Measurements from ENCODE around the gene SORCS2.

Gene SORCS2

DNA sequence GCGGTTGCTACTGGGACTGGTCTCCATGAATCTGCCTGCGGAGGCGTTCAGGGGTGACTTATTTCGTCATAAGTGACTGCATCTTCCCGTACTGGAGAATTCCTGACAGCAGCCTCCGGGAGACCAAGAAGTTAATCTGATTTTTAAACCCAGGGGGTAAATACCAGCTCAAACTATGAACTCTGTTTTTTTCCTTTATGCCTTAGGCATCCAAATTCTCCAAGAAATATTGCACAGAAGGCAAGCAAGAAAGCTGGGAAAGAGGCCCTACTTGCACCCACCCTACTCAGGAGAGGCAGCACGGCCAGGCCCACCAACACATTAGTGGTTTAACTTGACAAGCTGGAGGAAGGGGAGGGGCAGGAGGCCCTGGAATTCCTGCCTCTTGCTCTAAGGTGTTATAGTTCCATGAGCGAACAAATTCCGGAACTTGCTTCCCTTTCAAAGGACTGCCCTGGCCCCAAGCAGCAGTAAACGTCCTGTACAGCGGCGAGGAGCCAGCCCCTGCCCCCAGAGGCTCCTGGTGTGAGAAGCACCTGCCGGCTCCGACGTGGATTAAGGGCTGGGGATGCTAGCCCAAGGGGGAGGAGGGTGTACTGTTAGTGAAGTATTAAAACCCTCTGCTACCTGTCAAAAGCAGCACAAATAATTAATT is 570.2 kb downstream of the SORCS2 start:
- DNase-seq = no peak

DNA sequence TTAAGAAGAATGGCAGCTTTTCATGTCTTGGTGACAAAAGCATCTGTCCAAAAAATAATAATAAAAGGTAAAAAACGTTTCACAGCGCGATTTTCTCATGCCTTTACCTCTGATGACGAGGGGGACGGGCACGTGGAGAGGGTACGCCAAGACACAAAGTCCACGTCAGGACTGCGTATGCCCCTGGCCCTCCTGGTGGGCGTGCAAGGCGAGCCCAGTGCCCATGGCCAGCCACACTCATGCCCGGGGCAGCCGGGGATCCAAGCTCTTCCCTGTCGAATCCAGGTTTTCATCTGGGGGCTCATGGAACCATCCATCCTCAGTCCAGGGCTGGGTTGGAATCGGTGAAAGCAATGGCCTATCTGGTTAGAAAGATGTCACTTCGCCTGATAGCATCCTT is 570.8 kb downstream of the SORCS2 start:
- no peak for DNase-seq

DNA sequence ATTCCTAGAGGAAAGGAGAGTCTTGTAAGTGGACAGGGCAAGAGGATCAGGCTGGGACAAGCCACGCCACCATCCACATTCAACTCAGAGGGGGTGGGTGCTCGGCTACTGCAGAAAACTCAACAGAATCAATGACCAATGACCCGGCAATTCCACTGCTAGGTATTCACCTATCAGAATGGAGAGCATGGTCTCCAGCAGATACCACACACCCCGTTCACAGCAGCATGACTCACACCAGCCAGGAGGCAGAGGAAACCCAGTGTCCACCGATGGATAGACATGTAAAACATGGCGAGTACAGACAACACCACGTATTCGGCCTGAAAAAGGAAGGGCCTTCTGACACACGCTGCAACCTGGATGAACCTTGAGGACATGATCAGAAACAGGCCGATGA is 571.5 kb downstream of the SORCS2 start:
- DNase-seq = no peak

DNA sequence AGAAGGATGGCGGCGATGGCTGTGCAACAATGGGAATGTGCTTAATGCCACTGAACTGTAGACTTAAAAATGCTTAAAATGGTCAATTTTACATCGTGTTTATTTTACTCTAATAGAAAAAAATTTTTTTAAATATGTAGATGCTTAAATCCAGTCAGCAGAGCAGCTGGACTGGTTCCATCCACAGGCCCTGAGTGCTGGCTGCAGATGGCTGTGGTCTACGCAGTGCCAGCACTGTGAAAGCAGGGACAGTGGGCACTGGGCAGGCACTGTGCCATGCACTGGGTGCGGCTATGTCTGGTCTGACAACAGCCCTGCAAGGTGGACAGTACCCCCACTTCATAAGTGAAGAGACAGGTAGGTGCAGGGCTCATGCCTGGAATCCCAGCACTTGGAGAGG is 572.1 kb downstream of the SORCS2 start:
- DNase-seq = no peak

DNA sequence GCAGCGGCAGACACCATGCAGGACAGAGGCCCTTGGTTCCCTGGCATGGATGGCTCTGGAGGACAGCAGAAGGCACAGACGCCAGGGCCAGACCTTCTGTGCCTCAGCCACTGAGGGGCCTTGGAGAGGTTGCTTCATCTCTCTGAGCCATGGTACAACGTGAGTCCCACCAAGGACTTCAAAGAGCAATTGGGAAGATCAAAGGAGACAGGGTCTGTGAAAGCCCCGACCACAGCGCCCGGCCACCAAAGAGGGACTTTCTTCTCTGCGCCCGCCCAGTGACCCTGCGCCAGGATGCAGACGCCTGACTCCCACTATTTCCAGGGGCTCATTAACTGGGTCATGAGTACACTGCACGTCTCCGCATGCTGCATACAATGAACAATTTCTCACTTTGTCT is 573.3 kb downstream of the SORCS2 start:
- DNase-seq = no peak

DNA sequence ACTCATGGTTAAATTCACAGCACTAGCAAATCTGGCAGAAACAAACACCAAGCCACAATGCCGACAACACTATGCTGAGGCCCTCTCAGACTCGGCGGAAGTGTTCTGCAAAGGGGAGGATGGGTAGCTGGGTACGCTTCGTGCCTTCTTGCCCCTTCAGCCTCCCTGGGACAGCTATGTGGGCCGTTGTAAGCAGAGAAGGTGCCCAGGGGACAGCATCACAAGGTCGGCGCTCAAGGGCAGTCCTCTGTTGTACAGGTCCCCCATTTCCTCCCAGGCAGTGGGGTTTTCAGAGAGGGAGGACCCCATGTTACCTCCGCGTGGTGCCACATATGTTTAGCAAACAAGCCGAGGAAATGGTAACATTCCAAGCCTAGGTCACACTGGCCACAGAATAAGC is 573.7 kb downstream of the SORCS2 start:
- no peak for DNase-seq

DNA sequence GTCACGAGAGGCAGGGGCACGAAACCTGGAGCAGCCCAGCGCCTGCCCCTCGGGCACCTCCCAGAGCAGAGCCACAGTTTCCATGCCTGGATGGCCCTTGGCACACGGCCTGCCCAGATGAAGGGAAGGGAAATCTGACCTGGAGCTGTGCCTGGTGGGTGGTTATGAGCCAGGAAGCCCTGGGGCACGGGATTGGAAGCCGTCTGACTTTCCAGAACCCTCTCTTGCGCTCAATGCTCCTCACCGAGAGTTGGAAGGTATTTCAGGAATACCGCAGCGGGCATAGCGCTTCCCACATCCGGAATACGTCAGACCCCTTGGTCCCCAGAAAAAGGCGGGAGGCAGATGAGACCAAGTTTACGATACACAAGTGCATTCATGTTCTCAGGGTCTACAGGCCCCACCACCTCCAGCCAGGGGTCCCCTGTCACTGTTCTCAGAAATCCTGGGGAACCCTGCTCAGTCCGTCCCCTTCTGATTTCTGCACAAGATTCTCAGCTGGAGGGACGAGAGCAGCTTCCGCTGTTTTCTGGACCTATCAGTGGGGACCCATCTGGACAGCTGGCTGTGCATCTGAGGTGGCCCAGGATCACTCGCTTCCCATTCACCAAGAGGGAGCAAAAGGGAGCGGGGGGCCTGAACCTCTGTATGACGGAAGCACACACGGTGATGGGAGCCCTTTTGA is 574.5 kb downstream of the SORCS2 start:
- DNase-seq = no peak

DNA sequence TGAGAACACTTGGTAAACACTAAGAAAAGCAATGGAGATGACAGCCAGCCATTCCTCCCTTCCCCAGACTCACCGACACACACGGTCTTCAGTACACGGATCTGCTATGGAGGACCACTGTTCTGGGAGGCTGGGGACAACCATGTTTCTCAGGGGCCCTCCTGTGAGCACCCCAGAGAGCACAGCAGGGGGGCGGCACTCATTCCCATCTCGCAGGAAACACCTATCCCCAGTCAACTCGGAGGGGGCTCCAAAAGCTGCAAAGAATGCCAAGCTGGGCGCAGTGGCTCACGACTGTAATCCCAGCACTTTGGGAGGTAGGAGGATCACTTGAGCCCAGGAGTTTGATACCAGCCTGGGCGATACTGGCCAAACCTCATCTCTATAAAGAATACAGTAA is 575.2 kb downstream of the SORCS2 start:
- no peak for DNase-seq

DNA sequence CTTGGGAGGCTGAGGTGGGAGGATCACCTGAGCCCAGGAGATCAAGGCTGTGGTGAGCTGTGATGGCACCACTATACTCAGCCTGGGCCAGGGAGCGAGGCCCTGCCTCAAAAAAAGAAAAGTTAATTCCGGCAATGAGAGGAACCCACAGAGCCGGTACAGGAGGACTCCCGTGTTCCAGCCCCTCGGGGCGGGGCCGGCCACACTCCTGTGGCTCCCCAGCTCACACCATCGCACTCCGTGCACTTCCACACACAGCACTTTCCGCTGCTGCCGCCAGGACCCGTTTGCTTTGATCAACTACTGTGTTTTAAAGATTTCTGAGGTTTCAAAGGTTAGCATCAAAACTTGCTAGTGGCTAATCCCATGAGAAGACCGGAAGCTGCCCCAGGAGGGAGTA is 575.6 kb downstream of the SORCS2 start:
- DNase-seq = no peak

DNA sequence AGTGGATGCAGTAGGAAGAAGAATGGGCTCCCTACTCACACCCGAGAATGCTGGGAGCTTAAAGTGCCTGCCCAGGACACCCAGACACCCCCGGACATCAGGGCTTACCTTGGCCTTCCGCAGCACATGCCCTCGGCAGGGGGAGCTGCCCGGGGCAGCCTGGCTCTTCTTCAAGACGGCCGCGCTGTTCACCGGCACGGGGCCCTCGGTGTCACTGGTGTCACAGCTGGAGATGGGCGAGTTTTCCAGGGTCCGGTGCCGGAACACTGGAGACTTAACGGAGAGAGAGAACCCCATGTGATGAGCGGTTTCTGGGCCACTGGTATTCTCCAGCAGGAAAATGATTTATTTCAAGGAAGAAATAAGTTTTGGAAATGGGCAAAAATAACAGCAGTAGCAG is 576.4 kb downstream of the SORCS2 start:
- no peak for DNase-seq

DNA sequence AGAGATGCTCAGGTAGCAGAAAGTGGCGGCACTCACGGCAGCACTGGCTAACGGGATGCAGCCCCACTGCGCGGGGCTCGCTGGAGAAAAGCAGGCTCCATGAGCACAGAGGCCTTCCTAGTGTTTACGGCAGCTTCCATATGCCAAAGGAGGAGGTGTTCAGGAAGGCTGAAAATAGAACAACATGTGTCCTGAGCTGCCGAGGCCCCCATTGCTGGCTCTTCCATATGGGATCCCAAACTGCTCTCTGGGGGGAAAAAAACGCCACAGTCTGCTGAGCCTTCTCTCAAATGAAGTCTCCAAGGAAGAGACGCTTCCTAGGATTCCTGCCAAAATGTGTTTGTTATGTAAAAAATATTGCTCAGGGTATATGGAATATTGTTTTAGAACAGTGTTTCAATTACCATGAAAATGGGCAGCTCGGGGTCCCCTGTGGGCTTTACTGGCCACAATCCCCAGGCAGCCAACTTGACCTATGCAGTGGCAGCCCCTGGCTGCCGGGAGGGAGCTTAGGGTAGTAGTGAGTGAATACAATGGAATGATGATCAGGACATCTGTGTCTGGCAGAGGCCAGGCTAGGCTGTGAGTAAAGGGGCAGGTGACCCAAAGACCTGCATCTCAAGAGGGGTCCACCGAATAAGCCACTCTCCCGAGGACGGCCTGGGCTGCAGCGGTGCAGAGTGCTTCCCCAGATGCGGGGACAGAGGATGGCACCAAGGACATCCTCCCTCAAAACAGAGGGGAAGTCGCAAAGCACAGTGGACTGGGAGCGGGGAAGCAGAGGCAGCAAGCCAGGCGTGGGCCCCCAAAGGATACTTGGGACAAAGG is 577.3 kb downstream of the SORCS2 start:
- no peak for DNase-seq

DNA sequence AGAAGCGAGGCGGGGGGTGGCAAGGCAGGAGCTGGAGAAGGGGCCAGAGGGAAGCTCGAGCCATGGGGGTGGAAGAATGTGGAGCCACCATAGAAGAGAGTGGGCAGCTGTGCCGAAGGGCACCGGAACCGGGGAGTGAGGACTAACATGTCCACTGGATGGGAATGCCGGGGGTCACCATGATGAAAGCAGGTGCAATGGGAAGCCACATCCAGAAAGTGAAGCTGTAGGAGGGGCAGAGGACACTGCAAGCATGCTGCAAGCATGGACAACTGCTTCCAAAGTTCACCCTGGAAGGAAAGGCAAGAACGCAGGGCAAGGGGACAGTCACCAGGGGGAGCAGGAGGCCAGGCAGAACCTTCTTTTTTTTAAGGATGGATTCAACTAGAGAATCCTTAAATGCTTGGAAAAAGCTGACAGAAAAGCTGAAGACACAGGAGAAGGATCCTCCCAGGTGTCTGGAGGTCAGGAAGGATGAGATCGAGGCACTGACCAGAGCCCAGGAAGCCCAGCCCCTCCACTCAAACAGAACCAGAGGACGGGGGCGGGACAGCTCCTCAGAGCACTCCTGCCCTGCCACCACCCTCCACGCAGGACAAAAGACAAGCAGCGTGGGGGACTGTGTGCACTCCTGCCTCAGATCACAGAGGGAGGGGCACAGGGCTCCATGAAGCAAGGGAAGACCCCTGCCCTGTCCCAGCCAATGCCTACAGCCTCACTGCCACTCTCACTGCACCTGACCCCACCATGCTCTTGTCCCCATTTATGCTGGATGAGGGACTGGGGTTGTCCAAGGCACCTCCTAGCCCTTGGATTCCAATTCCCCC is 578.1 kb downstream of the SORCS2 start:
- no peak for DNase-seq

DNA sequence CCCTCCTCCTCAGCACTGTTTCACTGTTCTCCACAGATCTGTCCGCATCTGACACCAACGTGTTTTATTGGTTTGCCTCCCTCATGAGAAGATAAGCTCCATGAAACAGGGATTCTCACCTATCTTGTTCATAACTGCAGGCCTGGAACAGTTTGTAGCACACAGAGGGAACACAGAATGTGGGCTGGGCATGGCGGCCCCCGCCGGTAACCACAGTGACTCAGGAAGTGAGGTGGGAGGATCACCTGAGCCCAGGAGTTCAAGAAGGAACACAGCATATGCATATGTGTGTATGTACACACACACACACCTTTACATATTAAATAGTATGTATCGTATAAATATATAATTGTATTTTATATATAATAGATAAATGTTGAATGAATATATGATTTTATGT is 578.7 kb downstream of the SORCS2 start:
- no peak for DNase-seq

DNA sequence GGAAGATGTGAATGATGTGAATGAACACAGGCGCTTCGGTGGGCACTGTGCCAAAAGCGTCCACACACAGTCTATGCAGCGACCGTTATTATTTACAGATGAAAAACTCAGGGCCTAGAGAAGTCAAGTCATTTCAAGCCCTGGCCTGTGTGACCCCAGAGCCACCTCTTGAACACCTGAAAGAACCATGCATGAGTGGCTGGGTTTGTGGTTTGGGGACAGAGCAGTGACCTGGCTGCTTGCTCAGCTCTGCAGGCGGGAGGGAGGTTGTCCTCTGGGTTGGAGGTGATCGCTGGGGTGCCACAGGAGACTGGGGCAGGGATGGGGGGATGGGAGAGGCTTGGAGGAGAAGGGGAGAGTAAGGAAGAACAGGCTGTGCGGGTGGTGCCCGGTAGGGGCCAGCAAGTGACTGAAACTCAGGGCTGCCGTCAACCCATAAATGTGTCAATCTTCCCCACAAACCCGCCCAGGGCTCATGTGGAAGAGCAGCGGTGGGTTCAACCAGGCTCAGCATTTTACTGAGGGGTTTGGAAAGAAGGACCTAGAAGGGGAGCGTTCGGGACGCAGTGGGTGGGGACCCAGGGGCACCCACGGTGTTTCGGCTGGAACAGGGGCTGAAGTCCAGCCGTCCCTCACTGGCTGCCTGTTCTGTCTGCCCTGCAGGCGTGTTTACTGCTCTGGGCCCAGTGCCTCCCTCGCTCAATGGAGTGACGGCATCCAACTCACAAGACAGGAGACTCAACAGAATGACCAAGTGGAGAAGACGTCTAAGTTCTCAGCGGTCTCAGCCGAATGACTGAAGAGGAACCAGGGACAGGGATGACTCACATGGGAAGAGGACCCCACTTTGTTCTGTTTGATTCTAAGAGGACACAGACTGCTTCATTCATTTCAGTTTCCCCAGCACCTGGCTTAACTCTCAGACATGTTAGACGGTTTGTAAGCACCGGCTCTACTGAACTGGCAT is 579.5 kb downstream of the SORCS2 start:
- no peak for DNase-seq

DNA sequence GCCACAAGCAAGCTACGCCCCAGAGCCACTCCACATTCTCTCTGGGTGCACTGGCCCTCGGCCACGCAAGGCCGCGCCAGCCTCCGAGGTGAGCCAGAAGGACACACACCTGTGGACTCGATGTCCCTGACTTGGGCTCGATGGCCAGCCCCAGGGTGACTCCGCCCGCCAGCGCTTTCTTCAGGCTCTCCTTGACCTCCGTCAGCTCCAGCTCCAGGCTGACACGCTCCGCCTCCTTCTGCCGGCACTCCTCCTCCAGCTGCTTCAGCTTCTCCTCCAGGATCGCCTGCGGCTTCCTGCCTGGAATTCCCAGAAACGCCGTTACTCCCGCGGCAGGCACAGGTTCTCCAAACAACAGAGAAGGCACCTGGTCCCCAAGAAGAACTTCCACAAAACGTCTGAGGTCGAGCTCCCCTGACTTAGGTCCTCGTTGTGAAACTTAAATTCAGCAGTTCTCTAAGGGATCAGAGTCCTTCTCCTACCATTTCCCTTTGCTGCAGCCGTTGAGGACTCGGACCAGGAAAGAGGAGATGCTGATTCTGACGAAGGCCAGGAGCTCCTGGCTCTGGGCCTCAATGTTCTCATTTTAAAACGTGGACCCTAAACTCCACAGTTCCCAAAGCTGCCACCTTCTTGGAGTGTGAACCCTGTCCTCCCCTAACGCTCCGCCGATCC is 580.5 kb downstream of the SORCS2 start:
- DNase-seq = no peak

DNA sequence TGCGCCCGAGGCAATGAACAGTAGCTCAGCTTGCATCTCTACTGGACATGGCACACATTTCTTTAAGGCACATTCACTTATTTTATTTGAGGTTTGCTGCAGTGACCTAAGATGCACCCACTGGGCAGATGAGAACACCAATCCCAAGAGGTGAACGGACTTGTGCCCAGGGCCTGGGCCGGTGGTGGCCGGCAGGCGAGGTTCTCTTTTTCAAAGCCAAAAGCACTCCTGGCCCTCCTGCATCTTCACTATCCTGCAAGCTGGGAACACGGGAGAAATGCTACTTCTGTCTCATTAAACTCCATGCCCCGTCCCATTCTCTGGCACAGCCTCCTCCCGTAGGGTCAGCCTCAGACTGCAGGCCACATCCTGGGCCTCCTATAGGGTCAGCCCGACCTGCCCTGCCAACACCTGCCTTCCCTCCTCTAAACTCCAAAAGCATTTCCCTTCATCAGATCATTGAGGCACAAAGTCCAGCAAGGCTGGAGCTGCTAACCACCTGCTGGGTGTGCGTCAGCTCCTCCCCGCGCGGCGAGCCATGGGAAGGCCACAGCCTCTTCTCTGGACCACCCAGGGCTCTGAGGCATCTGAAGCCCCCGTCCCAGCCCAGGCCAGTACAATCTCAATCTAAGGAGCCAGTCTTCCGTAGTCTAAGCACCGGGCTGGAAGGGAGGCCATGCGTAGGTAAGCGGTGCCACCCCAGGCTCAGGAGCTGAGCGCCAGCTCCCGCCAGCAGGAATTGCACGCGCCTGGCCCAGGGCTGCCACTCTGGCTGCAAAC is 581.3 kb downstream of the SORCS2 start:
- DNase-seq = no peak

DNA sequence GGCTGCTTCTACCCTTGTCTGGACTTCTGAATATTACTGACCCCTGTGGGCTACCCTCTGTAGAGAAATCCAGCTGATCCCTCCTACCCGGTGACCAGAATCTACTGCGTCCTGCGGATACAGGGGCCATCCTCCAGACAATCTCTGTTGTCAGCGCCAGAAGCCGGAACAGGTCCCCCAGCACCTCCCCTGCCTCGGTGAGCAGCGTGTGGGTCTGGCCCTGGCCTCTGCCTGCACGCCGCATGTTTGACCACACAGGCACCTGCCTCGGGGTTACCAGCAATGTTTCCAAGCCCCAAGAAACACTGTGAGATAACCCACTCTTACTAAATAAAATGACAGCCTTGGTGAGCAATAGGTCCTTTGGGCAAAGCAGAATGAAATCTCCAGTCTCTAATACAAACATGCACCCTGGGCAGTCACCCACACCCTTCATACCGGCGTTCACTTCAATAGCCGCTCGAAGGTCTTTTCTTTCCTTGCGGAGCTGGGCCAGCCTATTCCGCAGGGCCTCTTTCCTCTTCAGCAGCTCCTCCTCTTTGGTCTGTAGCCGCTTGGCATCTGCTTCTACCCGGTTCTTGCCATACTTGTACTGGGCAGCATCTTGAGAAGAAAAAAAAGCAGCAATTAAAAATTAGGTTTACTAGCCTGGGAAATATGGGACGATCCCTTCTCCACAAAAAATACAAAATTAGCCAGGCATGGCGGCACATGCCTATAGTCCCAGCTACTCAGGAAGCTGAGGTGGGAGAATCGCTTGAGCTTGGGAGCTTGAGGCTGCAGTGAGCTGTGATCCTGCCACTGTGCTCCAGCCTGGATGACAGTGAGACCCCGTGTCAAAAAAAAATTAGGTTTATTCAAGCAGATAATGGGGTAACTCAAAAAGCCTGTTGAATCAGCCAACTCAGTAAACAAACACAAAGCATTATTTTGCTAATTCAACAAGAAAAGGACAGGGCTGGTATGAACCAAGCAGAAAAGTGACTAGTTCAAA is 582.3 kb downstream of the SORCS2 start:
- DNase-seq = no peak

DNA sequence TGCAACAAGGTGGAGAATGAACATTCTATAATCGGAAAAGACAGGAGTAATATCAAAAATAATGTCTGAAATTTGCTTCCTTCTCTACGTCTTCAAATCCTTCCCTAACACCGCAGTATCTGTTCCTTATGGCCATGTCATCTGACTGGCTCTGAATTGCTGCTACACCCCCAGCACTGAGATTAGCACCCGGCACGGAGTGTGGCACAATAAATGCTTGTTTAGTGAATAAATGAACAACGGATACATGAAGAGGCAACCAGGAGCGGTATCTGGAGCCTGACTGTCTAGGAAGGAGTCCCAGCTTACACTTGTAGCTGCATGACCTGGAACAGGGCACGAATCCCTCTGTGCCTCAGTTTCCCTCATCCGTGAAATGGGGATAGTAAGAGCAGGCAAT is 583.1 kb downstream of the SORCS2 start:
- no peak for DNase-seq

DNA sequence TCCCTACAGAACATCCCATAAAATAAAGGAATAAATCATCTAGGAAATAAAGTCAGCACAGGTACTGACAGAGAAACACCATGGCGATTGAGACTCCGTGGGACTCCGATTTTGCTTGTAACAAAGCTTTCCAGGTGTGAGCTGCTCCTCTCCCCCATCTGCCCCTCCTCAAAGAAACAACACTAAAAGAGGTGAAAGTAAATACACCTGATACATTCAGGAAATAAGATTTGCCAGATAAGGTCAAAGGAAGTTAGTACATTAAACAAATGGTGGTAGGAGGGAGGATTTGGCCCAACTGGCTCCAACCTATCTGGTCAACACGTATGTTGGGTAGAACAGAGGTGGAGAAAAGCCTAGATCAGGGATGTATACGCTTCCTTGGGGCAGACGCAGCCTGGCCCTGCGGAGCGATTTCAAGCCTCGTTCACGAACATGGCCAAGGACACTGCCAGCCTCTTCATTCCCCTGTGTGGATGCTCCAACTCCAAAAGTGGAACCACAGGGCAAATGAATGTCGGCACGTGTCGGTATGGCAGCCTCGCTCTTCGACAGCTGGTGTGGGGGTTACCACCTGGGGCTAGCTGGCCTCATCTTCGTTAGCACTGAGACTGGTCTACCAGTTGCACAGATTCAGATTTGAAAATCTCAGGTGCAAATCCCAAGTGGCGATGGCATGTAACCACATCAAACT is 584.8 kb downstream of the SORCS2 start:
- DNase-seq = no peak

Measured in stimulated activated CD4-positive, alpha-beta T cell treated with anti-CD3 and anti-CD28 coated beads, Interleukin-2, amount 100 ng/mL, for 48 hours (primary cell).